ENCODE measurements around the gene GPC6. TPM values are rescaled to one million over a fixed set of nuclear protein-coding genes. Genes with fewer than 3 reads are reported as not detected.
"Not testable (repeated sequence)": the region's sequence is repeated elsewhere in the genome, so short reads cannot be mapped to it uniquely, and the experiment has no call there.

GPC6 gene
- total RNA-seq, 3 donors from 2014 or later (not counting 1 experiment from before 2014, with no cell fraction given) = not detected

GRCh38 chr13:94204163-94204562, 977.6 kb downstream of the GPC6 start:
- no peak for TF ChIP-seq CTCF (IDR thresholded peaks at IDR 0.05)
- Histone ChIP-seq H3K27ac (ENCODE audit: low read length) (no peak overlapping the region), H3K4me1 (ENCODE audit: control insufficient read depth, insufficient read depth, low read length) (no peaks in the 10 kb centered on the region), H3K9me3 (ENCODE audit: control insufficient read depth, insufficient read depth, low read length) (no peaks in the 10 kb centered on the region), H3K27me3 (ENCODE audit: control insufficient read depth, insufficient read depth, low read length) (no peaks in the 10 kb centered on the region), H3K4me3 (ENCODE audit: low read length) (no peak overlapping the region), H3K36me3 (ENCODE audit: control insufficient read depth, insufficient read depth, low read length) (no peaks in the 10 kb centered on the region)
- Mint-ChIP-seq H3K27me3 (ENCODE audit: low read depth in 2 of 2) (no peaks in the 10 kb centered on the region), H3K36me3 (no peaks in the 10 kb centered on the region), H3K4me1 (peaks cover 5 to 6% of the 10 kb centered on the region in 2 donors), H3K4me3 (no peak overlapping the region), H3K27ac (no peak overlapping the region), H3K9me3 (no peaks in the 10 kb centered on the region)
- DNase-seq = no peak
- no CpG with 5 or more reads among the region's 2 CpGs for WGBS (ENCODE audit: insufficient coverage)
- intact Hi-C loops (cut with micrococcal nuclease) = no loop called here
- no peak for ATAC-seq

GRCh38 chr13:94204946-94205345, 978.3 kb downstream of the GPC6 start:
- Histone ChIP-seq H3K36me3 (ENCODE audit: control insufficient read depth, insufficient read depth, low read length) (no peaks in the 10 kb centered on the region), H3K4me1 (ENCODE audit: control insufficient read depth, insufficient read depth, low read length) (no peaks in the 10 kb centered on the region), H3K9me3 (ENCODE audit: control insufficient read depth, insufficient read depth, low read length) (no peaks in the 10 kb centered on the region), H3K4me3 (ENCODE audit: low read length) (no peak overlapping the region), H3K27me3 (ENCODE audit: control insufficient read depth, insufficient read depth, low read length) (no peaks in the 10 kb centered on the region), H3K27ac (ENCODE audit: low read length) (no peak overlapping the region)
- ATAC-seq (no peak), DNase-seq (no peak)
- intact Hi-C loops (cut with micrococcal nuclease) = no loop called here
- Mint-ChIP-seq H3K4me3 (no peak overlapping the region), H3K27ac (no peak overlapping the region), H3K27me3 (ENCODE audit: low read depth in 2 of 2) (no peaks in the 10 kb centered on the region), H3K4me1 (no peaks in the 10 kb centered on the region), H3K9me3 (no peaks in the 10 kb centered on the region), H3K36me3 (no peaks in the 10 kb centered on the region)
- TF ChIP-seq CTCF (IDR thresholded peaks at IDR 0.05) = no peak
- WGBS (ENCODE audit: insufficient coverage) = 33% methylated on average over 1 of the region's 2 CpGs

DNA sequence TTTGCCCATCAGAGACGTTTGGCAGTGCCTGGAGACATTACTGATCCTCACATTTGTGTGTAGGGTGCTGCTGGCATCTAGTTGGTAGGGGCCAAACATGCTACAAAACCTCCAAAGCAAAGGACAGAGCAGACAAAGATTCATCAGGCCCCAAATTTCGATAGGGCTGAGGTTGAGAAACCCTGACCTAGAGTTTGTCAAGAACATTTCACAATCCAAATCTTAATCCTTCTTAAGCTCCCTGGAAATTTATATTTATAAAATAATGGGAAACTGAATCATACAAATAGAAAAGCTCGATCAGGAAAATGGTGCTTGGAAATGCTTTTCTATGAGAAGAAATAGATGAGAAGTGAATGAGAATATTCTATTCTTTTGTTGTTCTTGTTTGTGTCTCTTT, 979.3 kb downstream of the GPC6 start:
- no peak for ATAC-seq
- H3K9me3 ChIP-seq (ENCODE audit: control insufficient read depth, insufficient read depth, low read length) = no peaks in the 10 kb centered on the region
- Mint-ChIP-seq H3K36me3 (no peaks in the 10 kb centered on the region), H3K4me1 (no peaks in the 10 kb centered on the region), H3K9me3 (no peaks in the 10 kb centered on the region), H3K27me3 (ENCODE audit: low read depth in 2 of 2) (no peaks in the 10 kb centered on the region), H3K4me3 (no peak overlapping the region), H3K27ac (no peak overlapping the region)
- no peaks in the 10 kb centered on the region for H3K4me1 ChIP-seq (ENCODE audit: control insufficient read depth, insufficient read depth, low read length)
- intact Hi-C loops (cut with micrococcal nuclease) = no loop called here
- H3K36me3 ChIP-seq (ENCODE audit: control insufficient read depth, insufficient read depth, low read length) = no peaks in the 10 kb centered on the region
- no peaks in the 10 kb centered on the region for H3K27me3 ChIP-seq (ENCODE audit: control insufficient read depth, insufficient read depth, low read length)
- TF ChIP-seq CTCF (IDR thresholded peaks at IDR 0.05) = no peak
- no peak for DNase-seq
- 79% methylated on average over 2 of the region's 3 CpGs for WGBS (ENCODE audit: insufficient coverage)
- no peak overlapping the region for H3K27ac ChIP-seq (ENCODE audit: low read length)
- no peak overlapping the region for H3K4me3 ChIP-seq (ENCODE audit: low read length)

GRCh38 chr13:94209117-94209516, 982.5 kb downstream of the GPC6 start:
- H3K27me3 ChIP-seq (ENCODE audit: control insufficient read depth, insufficient read depth, low read length) = no peaks in the 10 kb centered on the region
- H3K36me3 ChIP-seq (ENCODE audit: control insufficient read depth, insufficient read depth, low read length) = no peaks in the 10 kb centered on the region
- no peaks in the 10 kb centered on the region for H3K9me3 ChIP-seq (ENCODE audit: control insufficient read depth, insufficient read depth, low read length)
- H3K4me1 Mint-ChIP-seq = no peaks in the 10 kb centered on the region
- no peak for DNase-seq
- no peaks in the 10 kb centered on the region for H3K27me3 Mint-ChIP-seq (ENCODE audit: low read depth in 2 of 2)
- H3K4me3 ChIP-seq (ENCODE audit: low read length) = no peak overlapping the region
- H3K4me1 ChIP-seq (ENCODE audit: control insufficient read depth, insufficient read depth, low read length) = no peaks in the 10 kb centered on the region
- intact Hi-C loops (cut with micrococcal nuclease) = no loop called here
- H3K4me3 Mint-ChIP-seq = no peak overlapping the region
- ATAC-seq = no peak
- TF ChIP-seq CTCF (IDR thresholded peaks at IDR 0.05) = no peak
- H3K9me3 Mint-ChIP-seq = no peaks in the 10 kb centered on the region
- no peak overlapping the region for H3K27ac Mint-ChIP-seq
- H3K36me3 Mint-ChIP-seq = no peaks in the 10 kb centered on the region
- H3K27ac ChIP-seq (ENCODE audit: low read length) = no peak overlapping the region

GRCh38 chr13:94209913-94210312, 983.3 kb downstream of the GPC6 start:
- ATAC-seq; intact Hi-C loops (cut with micrococcal nuclease); DNase-seq; H3K4me1 Mint-ChIP-seq; H3K36me3 ChIP-seq (ENCODE audit: control insufficient read depth, insufficient read depth, low read length); H3K4me3 ChIP-seq (ENCODE audit: low read length); H3K36me3 Mint-ChIP-seq; H3K4me3 Mint-ChIP-seq; H3K27me3 Mint-ChIP-seq (ENCODE audit: low read depth in 2 of 2); H3K27ac Mint-ChIP-seq; H3K9me3 Mint-ChIP-seq; H3K27me3 ChIP-seq (ENCODE audit: control insufficient read depth, insufficient read depth, low read length); H3K9me3 ChIP-seq (ENCODE audit: control insufficient read depth, insufficient read depth, low read length); H3K27ac ChIP-seq (ENCODE audit: low read length); H3K4me1 ChIP-seq (ENCODE audit: control insufficient read depth, insufficient read depth, low read length): not testable (repeated sequence)
- WGBS (ENCODE audit: insufficient coverage) = 96% methylated on average over 4 of the region's 4 CpGs

Data from natural killer cell (primary cell).